GM19328 (cell line): Measurements from ENCODE around the gene SBNO1.
"Not testable (repeated sequence)": the region's sequence is repeated elsewhere in the genome, so short reads cannot be mapped to it uniquely, and the experiment has no call there.

Experiments used
- ATAC-seq: cut with Tn5 transposase; IDR thresholded peaks from one replicate; pipeline ENCODE4 v1.9.1; 2021; ENCODE audit warnings: mild to moderate bottlenecking, moderate library complexity; ENCODE audit not compliant: unreplicated experiment

Gene SBNO1

GRCh38 chr12:123388951-123389559 lies 24.4 kb upstream of the SBNO1 start:
- ATAC-seq, result peak; percentile 12

- ATAC-seq, result peak; percentile 37
Observed at GRCh38 chr12:123388177-123388950, 23.7 kb upstream of the SBNO1 start.

- no peak for ATAC-seq
Observed at GRCh38 chr12:123387508-123388176, 23.0 kb upstream of the SBNO1 start.

GRCh38 chr12:123385536-123385935 lies 20.9 kb upstream of the SBNO1 start:
- not testable (repeated sequence) for ATAC-seq

GRCh38 chr12:123384994-123385376 lies 20.3 kb upstream of the SBNO1 start:
- no peak for ATAC-seq

GRCh38 chr12:123384318-123384993 lies 19.8 kb upstream of the SBNO1 start:
- ATAC-seq, result no peak

- no peak for ATAC-seq
Observed at GRCh38 chr12:123382684-123383083, 18.0 kb upstream of the SBNO1 start.

- ATAC-seq, result no peak
Observed at GRCh38 chr12:123379391-123379790, 14.7 kb upstream of the SBNO1 start.

- not testable (repeated sequence) for ATAC-seq
Observed at GRCh38 chr12:123372415-123372814, 7.8 kb upstream of the SBNO1 start.

GRCh38 chr12:123371667-123372368 lies 7.2 kb upstream of the SBNO1 start:
- ATAC-seq, result not testable (repeated sequence)

- no peak for ATAC-seq
Observed at GRCh38 chr12:123369229-123369628, 4.6 kb upstream of the SBNO1 start.

GRCh38 chr12:123368431-123368830 lies 3.8 kb upstream of the SBNO1 start:
- ATAC-seq, result not testable (repeated sequence)

- no peak for ATAC-seq
Observed at GRCh38 chr12:123367511-123367910, 2.9 kb upstream of the SBNO1 start.

GRCh38 chr12:123365025-123365917 lies 624 bp upstream of the SBNO1 start:
- peak; percentile 60 for ATAC-seq

- ATAC-seq, result peak; percentile 4
Observed at GRCh38 chr12:123363740-123364531, 711 bp downstream of the SBNO1 start.

- no peak for ATAC-seq
Observed at GRCh38 chr12:123363390-123363739, 1.3 kb downstream of the SBNO1 start.

GRCh38 chr12:123358035-123358434 lies 6.6 kb downstream of the SBNO1 start:
- ATAC-seq, result no peak

GRCh38 chr12:123356159-123356670 lies 8.4 kb downstream of the SBNO1 start:
- ATAC-seq, result no peak

- no peak for ATAC-seq
Observed at GRCh38 chr12:123354600-123354999, 10.0 kb downstream of the SBNO1 start.
